ENCODE measurements around the gene TRIM72. TPM values are rescaled to one million over a fixed set of nuclear protein-coding genes. Genes with fewer than 3 reads are reported as not detected.
"Not testable (repeated sequence)": the region's sequence is repeated elsewhere in the genome, so short reads cannot be mapped to it uniquely, and the experiment has no call there.

The TRIM72 gene
- total RNA-seq, 1 experiment from 2014 or later, result 1.2 TPM

- Histone ChIP-seq H3K23me2 (ENCODE audit: insufficient read length, low read depth, low read length, poor library complexity, severe bottlenecking) (no peaks in the 10 kb centered on the region), H4K20me1 (ENCODE audit: control insufficient read depth, insufficient read depth, insufficient read length) (no peaks in the 10 kb centered on the region), H4K5ac (ENCODE audit: insufficient read length, low read depth, low read length) (no peak overlapping the region), H2BK20ac (ENCODE audit: low read depth, low read length, poor library complexity, severe bottlenecking) (no peak overlapping the region), H3K27ac (ENCODE audit: insufficient read length, low read depth, low read length) (no peak overlapping the region), H3T11ph (ENCODE audit: low read length) (no peak overlapping the region), H4K8ac (replicated peaks; ENCODE audit: insufficient read length, low read depth, low read length) (no peak overlapping the region), H4K91ac (ENCODE audit: insufficient read length, low read depth, low read length) (no peak overlapping the region), H3K9ac (ENCODE audit: extremely low read depth, insufficient read length, low read length) (no peak overlapping the region), H3K56ac (ENCODE audit: insufficient read length, low read depth, low read length) (no peak overlapping the region), H3K4me2 (ENCODE audit: insufficient read depth, insufficient read length, low read length) (no peak overlapping the region), H3K4ac (ENCODE audit: low read depth, low read length) (no peak overlapping the region), H2AK5ac (ENCODE audit: insufficient read length, low read length) (no peak overlapping the region), H2BK12ac (ENCODE audit: insufficient read length, low read depth, low read length) (no peak overlapping the region), H3K23ac (ENCODE audit: insufficient read length, low read depth, low read length) (no peak overlapping the region), H3K79me1 (ENCODE audit: insufficient read depth, low read depth, low read length, poor library complexity, severe bottlenecking) (no peaks in the 10 kb centered on the region), H2BK5ac (ENCODE audit: insufficient read length, low read length) (no peak overlapping the region), H3K79me2 (ENCODE audit: insufficient read depth, low read length) (no peaks in the 10 kb centered on the region), H3K9me3 (ENCODE audit: control insufficient read depth, low read depth, low read length) (no peaks in the 10 kb centered on the region), H3K4me1 (ENCODE audit: insufficient read depth, low read length) (no peaks in the 10 kb centered on the region), H2BK15ac (ENCODE audit: low read depth, low read length) (no peak overlapping the region), H3K18ac (ENCODE audit: insufficient read length, low read depth, low read length) (no peak overlapping the region), H3K27me3 (ENCODE audit: insufficient read depth, low read length) (no peaks in the 10 kb centered on the region), H2BK120ac (ENCODE audit: low read depth, low read length, poor library complexity, severe bottlenecking) (no peak overlapping the region), H2AFZ (ENCODE audit: low read length) (no peak overlapping the region), H3K14ac (ENCODE audit: insufficient read depth, low read length) (no peak overlapping the region)
- Mint-ChIP-seq H3K4me1 (peaks cover 22 to 23% of the 10 kb centered on the region in 2 experiments), H3K27ac (peak overlapping the region in 2 of 3 experiments; percentile 20 to 73; a peak in 1 of 7 replicates), H3K36me3 (ENCODE audit: insufficient read depth in 1 of 3, low read depth in 3 of 3) (no peaks in the 10 kb centered on the region; a peak in 1 of 7 replicates), H3K27me3 (ENCODE audit: low read depth) (peaks cover 4% of the 10 kb centered on the region; the same call in 1 of the 2 replicates), H3K4me3 (no peak overlapping the region), H3K9me3 (peaks cover 5 to 16% of the 10 kb centered on the region in 2 experiments; a peak in 4 of 5 replicates)
- no CpG with 5 or more reads among the region's 2 CpGs for WGBS (ENCODE audit: extremely low coverage, insufficient read length, low lambda C conversion rate)
- no peak for TF ChIP-seq CTCF (conservative IDR thresholded peaks at IDR 0.05)
- no peak for DNase-seq
Observed at GRCh38 chr16:31168848-31169247, 45.1 kb upstream of the TRIM72 start.

- peak overlapping the region in 2 of 3 experiments; percentile 13 to 49; a peak in 3 of 7 replicates for H3K27ac Mint-ChIP-seq
- H4K91ac ChIP-seq (ENCODE audit: insufficient read length, low read depth, low read length); H3K79me1 ChIP-seq (ENCODE audit: insufficient read depth, low read depth, low read length, poor library complexity, severe bottlenecking); H3K27me3 Mint-ChIP-seq (ENCODE audit: low read depth); H4K20me1 ChIP-seq (ENCODE audit: control insufficient read depth, insufficient read depth, insufficient read length); H3K23me2 ChIP-seq (ENCODE audit: insufficient read length, low read depth, low read length, poor library complexity, severe bottlenecking); H4K8ac ChIP-seq (replicated peaks; ENCODE audit: insufficient read length, low read depth, low read length); H3K18ac ChIP-seq (ENCODE audit: insufficient read length, low read depth, low read length); H3K27ac ChIP-seq (ENCODE audit: insufficient read length, low read depth, low read length); H2BK5ac ChIP-seq (ENCODE audit: insufficient read length, low read length); H2AK5ac ChIP-seq (ENCODE audit: insufficient read length, low read length); H3K4ac ChIP-seq (ENCODE audit: low read depth, low read length); H2AFZ ChIP-seq (ENCODE audit: low read length); H3K79me2 ChIP-seq (ENCODE audit: insufficient read depth, low read length); H3K23ac ChIP-seq (ENCODE audit: insufficient read length, low read depth, low read length); H3K4me1 ChIP-seq (ENCODE audit: insufficient read depth, low read length); H2BK15ac ChIP-seq (ENCODE audit: low read depth, low read length); H3K14ac ChIP-seq (ENCODE audit: insufficient read depth, low read length); H2BK20ac ChIP-seq (ENCODE audit: low read depth, low read length, poor library complexity, severe bottlenecking); DNase-seq; H3K9ac ChIP-seq (ENCODE audit: extremely low read depth, insufficient read length, low read length); H2BK12ac ChIP-seq (ENCODE audit: insufficient read length, low read depth, low read length); H3T11ph ChIP-seq (ENCODE audit: low read length); H3K9me3 ChIP-seq (ENCODE audit: control insufficient read depth, low read depth, low read length); H3K4me3 Mint-ChIP-seq; H3K27me3 ChIP-seq (ENCODE audit: insufficient read depth, low read length); H3K56ac ChIP-seq (ENCODE audit: insufficient read length, low read depth, low read length); H4K5ac ChIP-seq (ENCODE audit: insufficient read length, low read depth, low read length); H2BK120ac ChIP-seq (ENCODE audit: low read depth, low read length, poor library complexity, severe bottlenecking); H3K4me2 ChIP-seq (ENCODE audit: insufficient read depth, insufficient read length, low read length); H3K36me3 Mint-ChIP-seq (ENCODE audit: insufficient read depth in 1 of 3, low read depth in 3 of 3): not testable (repeated sequence)
- no CpG with 5 or more reads among the region's 2 CpGs for WGBS (ENCODE audit: extremely low coverage, insufficient read length, low lambda C conversion rate)
- peaks cover 27% of the 10 kb centered on the region in 2 experiments for H3K4me1 Mint-ChIP-seq
- H3K9me3 Mint-ChIP-seq, result peaks cover 5 to 16% of the 10 kb centered on the region in 2 experiments; a peak in 4 of 5 replicates
Observed at GRCh38 chr16:31170048-31170447, 43.9 kb upstream of the TRIM72 start.
